Common myeloid progenitor, CD34-positive (primary cell): Measurements from ENCODE around the gene TUB.

Experiments
- CTCF ChIA-PET: fragments of 350-600 bp; sonication (Branson Sonifier 250); formaldehyde crosslinking; loops from one replicate; lab custom pipeline; 2021; ENCODE audit warnings: antibody characterized with exemption; lab: Charles Lee
- POLR2A ChIA-PET: fragments of 350-600 bp; sonication (Branson Sonifier 250); formaldehyde crosslinking; loops from one replicate; lab custom pipeline; 2021; ENCODE audit warnings: antibody characterized with exemption; lab: Charles Lee
- DNase-seq, 3 donors: peaks; one replicate each; pipeline versions ENCODE4 v3.0.0 to v3.0.0-alpha.2; 2013
- H3K27ac ChIP-seq, 2 experiments: 1 replicate in 1 of 2; 2 replicates in 1 of 2; pipeline ENCODE4 v1.7.0; 2013; ENCODE audit warnings: inconsistent platforms in 2 of 2, low read length in 2 of 2, mild to moderate bottlenecking in 2 of 2, low read depth in 1 of 2, moderate library complexity in 1 of 2; ENCODE audit not compliant: severe bottlenecking in 2 of 2, insufficient read depth in 1 of 2, poor library complexity in 1 of 2
- H3K27me3 ChIP-seq, 5 experiments: replicated peaks in 2 of 5; 1 replicate in 3 of 5; 2 replicates in 2 of 5; pipeline versions ENCODE4 v1.6.1 to v1.7.0; 2013; ENCODE audit warnings: low read length in 4 of 5, mild to moderate bottlenecking in 2 of 5, moderate library complexity in 2 of 5, inconsistent platforms in 1 of 5; ENCODE audit not compliant: insufficient read depth in 5 of 5, control insufficient read depth in 4 of 5
- H3K36me3 ChIP-seq, 4 experiments: 1 replicate in 2 of 4; 2 replicates in 2 of 4; pipeline versions ENCODE4 v1.6.1 to v1.7.0; 2013; ENCODE audit warnings: low read length in 3 of 4, control low read depth in 1 of 4, mild to moderate bottlenecking in 1 of 4; ENCODE audit not compliant: control insufficient read depth in 4 of 4, insufficient read depth in 4 of 4
- H3K4me1 ChIP-seq, 4 experiments: 1 replicate in 3 of 4; 2 replicates in 1 of 4; pipeline versions ENCODE4 v1.6.1 to v1.7.1; 2013; ENCODE audit warnings: low read length in 3 of 4, mild to moderate bottlenecking in 3 of 4, control low read depth in 1 of 4, inconsistent platforms in 1 of 4, moderate library complexity in 1 of 4; ENCODE audit not compliant: control insufficient read depth in 4 of 4, insufficient read depth in 4 of 4; ENCODE audit errors: control extremely low read depth in 1 of 4
- H3K4me3 ChIP-seq, 7 experiments: 1 replicate in 4 of 7; 2 replicates in 3 of 7; pipeline versions ENCODE4 v1.5.1 to v1.7.0; 2013; ENCODE audit warnings: mild to moderate bottlenecking in 7 of 7, low read length in 6 of 7, moderate library complexity in 6 of 7, inconsistent platforms in 2 of 7, low read depth in 2 of 7, control low read depth in 1 of 7; ENCODE audit not compliant: insufficient read depth in 4 of 7, control insufficient read depth in 1 of 7; ENCODE audit errors: extremely low read depth in 1 of 7
- H3K9me3 ChIP-seq, 5 experiments: 1 replicate in 4 of 5; 2 replicates in 1 of 5; pipeline versions ENCODE4 v1.6.1 to v1.7.1; 2013; ENCODE audit warnings: low read length in 4 of 5, mild to moderate bottlenecking in 2 of 5, inconsistent platforms in 1 of 5, low read depth in 1 of 5, moderate library complexity in 1 of 5; ENCODE audit not compliant: control insufficient read depth in 4 of 5, insufficient read depth in 2 of 5; ENCODE audit errors: control extremely low read depth in 1 of 5
- WGBS: methylation state at CpG from one replicate; pipeline ENCODE4 v1.1.5; 2013; ENCODE audit not compliant: insufficient coverage; 5-methylcytosine and 5-hydroxymethylcytosine counted together

Gene TUB

DNA sequence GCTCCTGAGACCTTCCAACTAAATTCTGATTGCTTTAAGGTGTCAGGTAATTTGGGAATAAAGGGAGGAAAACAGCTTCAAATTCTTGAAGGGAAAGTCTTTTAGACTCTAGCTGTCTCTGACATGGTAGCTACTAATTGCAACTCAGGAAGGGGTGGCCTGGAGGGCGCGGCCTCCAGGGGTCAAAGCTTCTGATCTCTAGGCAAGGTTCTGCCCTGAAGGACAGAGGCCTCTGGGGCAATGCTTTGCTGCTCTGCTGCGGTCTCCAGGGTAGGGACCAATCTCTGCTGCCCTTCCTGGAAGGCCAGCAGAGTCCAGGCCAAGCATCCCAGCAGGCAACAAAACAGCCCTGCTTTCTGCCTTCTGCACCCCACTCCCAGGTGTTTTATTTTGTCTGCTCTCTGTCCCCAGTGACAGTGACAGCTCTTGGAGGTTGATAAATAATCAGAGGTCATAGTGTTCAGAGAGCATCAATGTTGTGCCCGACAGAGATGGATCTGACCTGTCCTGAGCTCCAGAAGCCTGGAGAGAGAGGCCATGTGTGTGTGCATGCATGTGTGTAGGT, 1.8 kb upstream of the TUB start:
- H3K27me3 ChIP-seq, result peaks cover 2 to 45% (median 34%) of the 10 kb centered on the region in 5 experiments
- ChIA-PET POLR2A (no interaction called here), CTCF (interaction anchor here (1.4 to 2.8 kb wide), 3 partner anchors 11 to 46 kb away, joined by 4 to 14 read pairs (median 5); no protein-coding TSS in a partner anchor)
- peaks cover 0 to 12% (median 7%) of the 10 kb centered on the region in 4 experiments for H3K4me1 ChIP-seq
- no peak for DNase-seq
- 100% methylated on average over 3 of the region's 4 CpGs for WGBS
- no peaks in the 10 kb centered on the region for H3K9me3 ChIP-seq
- no peak overlapping the region for H3K4me3 ChIP-seq
- no peaks in the 10 kb centered on the region for H3K36me3 ChIP-seq
- no peak overlapping the region for H3K27ac ChIP-seq

- H3K27ac ChIP-seq, result no peak overlapping the region
- peaks cover 2 to 45% (median 36%) of the 10 kb centered on the region in 5 experiments for H3K27me3 ChIP-seq
- WGBS, result 88% methylated on average over 21 of the region's 24 CpGs
- POLR2A ChIA-PET, result no interaction called here
- H3K9me3 ChIP-seq, result no peaks in the 10 kb centered on the region
- DNase-seq, result no peak
- H3K36me3 ChIP-seq, result no peaks in the 10 kb centered on the region
- peak overlapping the region in 5 of 7 experiments; percentile 40 to 79 (median 58) for H3K4me3 ChIP-seq
- H3K4me1 ChIP-seq, result peaks cover 0 to 12% (median 7%) of the 10 kb centered on the region in 4 experiments
- CTCF ChIA-PET, result interaction anchor here (0.9 to 2.8 kb wide), 7 partner anchors 12 to 74 kb away, joined by 4 to 14 read pairs (median 5); no protein-coding TSS in a partner anchor
Observed at GRCh38 chr11:8080069-8080670, 841 bp upstream of the TUB start.

- POLR2A ChIA-PET, result no interaction called here
- CTCF ChIA-PET, result interaction anchor here (0.7 to 2.8 kb wide), 5 partner anchors 9 to 75 kb away, joined by 3 to 14 read pairs (median 5); no protein-coding TSS in a partner anchor
- Histone ChIP-seq H3K27ac (no peak overlapping the region), H3K9me3 (no peaks in the 10 kb centered on the region), H3K27me3 (peaks cover 2 to 41% (median 36%) of the 10 kb centered on the region in 5 experiments), H3K4me3 (peak overlapping the region in 4 of 7 experiments; percentile 19 to 79 (median 59)), H3K4me1 (peaks cover 0 to 20% (median 7%) of the 10 kb centered on the region in 4 experiments), H3K36me3 (no peaks in the 10 kb centered on the region)
- DNase-seq, result peak in 1 of 3 donors; percentile 12
- 57% methylated on average over 21 of the region's 24 CpGs for WGBS
Observed at GRCh38 chr11:8081591-8082250, 710 bp downstream of the TUB start.

DNA sequence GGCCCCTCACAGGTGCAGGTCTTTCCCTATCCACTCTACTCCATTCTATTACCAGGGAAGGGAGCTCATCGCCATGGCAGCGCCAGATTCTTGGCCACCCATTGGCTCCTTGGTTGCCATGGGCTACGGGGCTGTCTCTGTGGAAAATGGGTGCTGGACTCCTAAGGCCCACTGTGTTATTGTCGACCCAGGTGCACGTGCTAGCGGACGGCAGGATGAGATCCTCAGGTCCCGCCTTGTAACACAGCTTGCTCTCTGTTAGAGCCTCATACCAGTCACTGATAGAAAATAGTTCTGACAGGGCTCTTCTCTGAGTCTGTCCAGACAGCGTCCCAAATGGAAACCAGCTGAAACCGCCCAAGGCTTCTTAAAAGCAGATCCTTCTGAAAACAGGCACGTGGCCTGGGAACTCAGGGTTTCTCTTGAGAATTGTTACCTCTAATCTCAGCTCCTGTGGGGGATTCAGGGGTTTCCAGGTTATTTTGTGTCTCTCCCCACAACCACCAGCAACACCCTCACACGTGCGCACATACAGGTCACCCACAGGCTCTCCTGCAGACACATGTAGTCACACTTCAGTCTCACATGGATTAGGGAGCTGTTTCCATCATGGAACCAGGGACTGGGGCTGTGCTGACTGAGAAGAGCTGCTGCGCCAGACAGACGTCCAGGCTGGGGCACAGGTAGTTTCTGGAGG, 1.5 kb downstream of the TUB start:
- ChIA-PET CTCF (interaction anchor here (0.7 to 2.0 kb wide), 6 partner anchors 11 to 76 kb away, joined by 3 to 6 read pairs (median 4); no protein-coding TSS in a partner anchor), POLR2A (no interaction called here)
- Histone ChIP-seq H3K4me3 (no peak overlapping the region), H3K27me3 (peaks cover 2 to 41% (median 36%) of the 10 kb centered on the region in 5 experiments), H3K9me3 (no peaks in the 10 kb centered on the region), H3K36me3 (no peaks in the 10 kb centered on the region), H3K4me1 (peaks cover 0 to 20% (median 7%) of the 10 kb centered on the region in 4 experiments), H3K27ac (no peak overlapping the region)
- 98% methylated on average over 15 of the region's 15 CpGs for WGBS
- no peak for DNase-seq

DNA sequence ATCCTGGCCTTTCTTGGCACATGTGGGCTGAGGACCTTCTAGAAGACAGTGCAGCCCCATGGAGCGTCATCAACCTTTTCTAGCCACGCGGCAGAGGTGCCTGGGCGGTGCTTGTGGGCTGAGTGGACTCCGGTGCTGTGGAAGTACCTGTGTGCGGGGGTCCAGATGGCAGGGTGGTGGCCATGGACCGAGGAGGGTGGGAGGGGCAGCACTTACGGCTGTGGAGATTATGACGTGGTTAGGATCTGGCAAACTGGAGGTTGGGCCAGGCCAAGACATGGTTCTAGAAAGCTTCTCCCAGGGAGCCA, 2.0 kb downstream of the TUB start:
- peaks cover 2 to 40% (median 36%) of the 10 kb centered on the region in 5 experiments for H3K27me3 ChIP-seq
- CTCF ChIA-PET, result interaction anchor here (1.2 to 2.0 kb wide), 5 partner anchors 10 to 76 kb away, joined by 3 to 6 read pairs (median 5); no protein-coding TSS in a partner anchor
- no peak overlapping the region for H3K27ac ChIP-seq
- no peaks in the 10 kb centered on the region for H3K9me3 ChIP-seq
- DNase-seq, result no peak
- POLR2A ChIA-PET, result no interaction called here
- peaks cover 0 to 20% (median 7%) of the 10 kb centered on the region in 4 experiments for H3K4me1 ChIP-seq
- H3K36me3 ChIP-seq, result no peaks in the 10 kb centered on the region
- 88% methylated on average over 9 of the region's 9 CpGs for WGBS
- no peak overlapping the region for H3K4me3 ChIP-seq

- CTCF ChIA-PET, result interaction anchor here (2.0 kb wide), 1 partner anchor 12 kb away, joined by 6 read pairs; no protein-coding TSS in a partner anchor
- Histone ChIP-seq H3K36me3 (no peaks in the 10 kb centered on the region), H3K27me3 (peaks cover 2 to 38% (median 32%) of the 10 kb centered on the region in 5 experiments), H3K27ac (no peak overlapping the region), H3K9me3 (no peaks in the 10 kb centered on the region), H3K4me1 (peaks cover 0 to 20% (median 7%) of the 10 kb centered on the region in 4 experiments), H3K4me3 (no peak overlapping the region)
- WGBS, result no CpG with 5 or more reads among the region's 1 CpG
- POLR2A ChIA-PET, result no interaction called here
- no peak for DNase-seq
Observed at GRCh38 chr11:8083871-8084281, 2.9 kb downstream of the TUB start.
